Measurements from ENCODE around the gene FBXW11.

FBXW11 gene

GRCh38 chr5:171868236-171868635, 138.2 kb downstream of the FBXW11 start:
- DNase-seq (ENCODE audit: low read depth, low spot score): no peak

GRCh38 chr5:171867786-171868185, 138.7 kb downstream of the FBXW11 start:
- DNase-seq (ENCODE audit: low read depth, low spot score): no peak

GRCh38 chr5:171865471-171865870, 141.0 kb downstream of the FBXW11 start:
- DNase-seq (ENCODE audit: low read depth, low spot score): no peak

GRCh38 chr5:171863935-171864334, 142.5 kb downstream of the FBXW11 start:
- DNase-seq (ENCODE audit: low read depth, low spot score): no peak

GRCh38 chr5:171862624-171863023, 143.8 kb downstream of the FBXW11 start:
- DNase-seq (ENCODE audit: low read depth, low spot score): no peak

GRCh38 chr5:171861381-171861780, 145.1 kb downstream of the FBXW11 start:
- no peak for DNase-seq (ENCODE audit: low read depth, low spot score)

GRCh38 chr5:171858303-171858702, 148.1 kb downstream of the FBXW11 start:
- no peak for DNase-seq (ENCODE audit: low read depth, low spot score)

- DNase-seq (ENCODE audit: low read depth, low spot score): no peak
Observed at GRCh38 chr5:171857489-171857876, 149.0 kb downstream of the FBXW11 start.

GRCh38 chr5:171855798-171856763, 150.4 kb downstream of the FBXW11 start:
- no peak for DNase-seq (ENCODE audit: low read depth, low spot score)

GRCh38 chr5:171855265-171855664, 151.2 kb downstream of the FBXW11 start:
- no peak for DNase-seq (ENCODE audit: low read depth, low spot score)

- no peak for DNase-seq (ENCODE audit: low read depth, low spot score)
Observed at GRCh38 chr5:171852255-171852681, 154.2 kb downstream of the FBXW11 start.

- DNase-seq (ENCODE audit: low read depth, low spot score): no peak
Observed at GRCh38 chr5:171851251-171851650, 155.2 kb downstream of the FBXW11 start.

GRCh38 chr5:171850324-171850947, 156.0 kb downstream of the FBXW11 start:
- no peak for DNase-seq (ENCODE audit: low read depth, low spot score)

- DNase-seq (ENCODE audit: low read depth, low spot score): no peak
Observed at GRCh38 chr5:171849585-171850323, 156.7 kb downstream of the FBXW11 start.

GRCh38 chr5:171848911-171849520, 157.4 kb downstream of the FBXW11 start:
- DNase-seq (ENCODE audit: low read depth, low spot score): no peak

- DNase-seq (ENCODE audit: low read depth, low spot score): no peak
Observed at GRCh38 chr5:171848486-171848885, 158.0 kb downstream of the FBXW11 start.

GRCh38 chr5:171848006-171848405, 158.4 kb downstream of the FBXW11 start:
- no peak for DNase-seq (ENCODE audit: low read depth, low spot score)

- DNase-seq (ENCODE audit: low read depth, low spot score): no peak
Observed at GRCh38 chr5:171847026-171847425, 159.4 kb downstream of the FBXW11 start.

- no peak for DNase-seq (ENCODE audit: low read depth, low spot score)
Observed at GRCh38 chr5:171846323-171846722, 160.1 kb downstream of the FBXW11 start.

GRCh38 chr5:171845857-171846256, 160.6 kb downstream of the FBXW11 start:
- no peak for DNase-seq (ENCODE audit: low read depth, low spot score)

GRCh38 chr5:171845040-171845630, 161.3 kb downstream of the FBXW11 start:
- no peak for DNase-seq (ENCODE audit: low read depth, low spot score)

Data from activated CD4-positive, CD25-positive, alpha-beta regulatory T cell treated with anti-CD3 and anti-CD28 coated beads, Interleukin-2, amount 50 U/mL, for 16 hours (primary cell).